ENCODE measurements around the gene ARHGAP26.

GRCh38 chr5:143013176-143013891 is 243.2 kb downstream of the ARHGAP26 start:
- TF ChIP-seq CTCF (IDR thresholded peaks at IDR 0.05) (no peak), SIN3A (IDR thresholded peaks at IDR 0.05; ENCODE audit: borderline replicate concordance, insufficient read depth, low read depth, low read length) (no peak), POLR2AphosphoS5 (IDR thresholded peaks at IDR 0.05; ENCODE audit: low read depth, low read length) (no peak), REST (IDR thresholded peaks at IDR 0.05; ENCODE audit: insufficient read depth in 1 of 2, low read depth in 2 of 2, low read length in 1 of 2) (no peak), TCF7L2 (IDR thresholded peaks at IDR 0.05; ENCODE audit: low read depth, low read length) (no peak)
